Pancreas (tissue), 10 donors: ENCODE data around the gene RNF145. TPM values are rescaled to one million over a fixed set of nuclear protein-coding genes. Genes with fewer than 3 reads are reported as not detected.
A peak's percentile ranks its signal among the peaks of the same experiment; 100 is the strongest.

Experiments
- ATAC-seq, 4 donors: fragments of 200-7000 bp; cut with Tn5 transposase; one replicate each; pipeline versions ENCODE4 v1.8.0 to v1.9.1; 2020; ENCODE audit warnings: mild to moderate bottlenecking in 4 of 4, moderate library complexity in 4 of 4
- DNase-seq, 6 donors: peaks; one replicate each; pipeline ENCODE4 v3.0.0-alpha.2; 2020
- FAIRE-seq: peaks from 2 replicates; lab custom pipeline; 2012; peaks lifted over from hg19 to GRCh38; lab: Jason Lieb, UNC
- H3K27ac ChIP-seq, 4 donors: fragments of 200-600 bp; sonication (generic); 1 replicate in 3 of 4; 2 replicates in 1 of 4; pipeline versions ENCODE4 v1.5.0 to v1.8.0; 2020
- H3K27me3 ChIP-seq, 4 donors: fragments of 200-600 bp; one replicate each; pipeline ENCODE4 v1.8.0; 2021
- H3K36me3 ChIP-seq, 3 donors: fragments of 200-600 bp; sonication (generic) in 1 of 3; one replicate each; pipeline versions ENCODE4 v1.5.0 to v1.8.0; 2020 to 2021
- H3K4me1 ChIP-seq, 3 donors: fragments of 200-600 bp; one replicate each; pipeline ENCODE4 v1.8.0; 2021
- H3K4me3 ChIP-seq, 4 donors: fragments of 200-600 bp; sonication (generic) in 2 of 4; one replicate each; pipeline versions ENCODE4 v1.5.0 to v1.8.0; 2020 to 2021
- H3K9me3 ChIP-seq, 4 donors: fragments of 200-600 bp; one replicate each; pipeline ENCODE4 v1.8.0; 2021
- CTCF ChIP-seq, 4 donors: fragments of 200-600 bp; sonication (generic) in 3 of 4; IDR thresholded peaks; one replicate each; pipeline versions ENCODE4 v1.5.0 to v1.8.0; 2021; ENCODE audit warnings: antibody characterized with exemption in 4 of 4
- WGBS, 2 donors: extraction: QIAGEN DNeasy Blood & Tissue Kit; methylation state at CpG; one replicate each; pipeline ENCODE4 v1.1.7; 2013; 5-methylcytosine and 5-hydroxymethylcytosine counted together
- intact Hi-C, 3 donors: fragments of 100-400 bp; cut with DNase I; formaldehyde crosslinking; loops; one replicate each; pipeline versions ENCODE4 v1.11.1 to v1.14.2; 2022
- polyA plus RNA-seq, 2 donors: library from polyadenylated mRNA; stranded (reverse); fragments of 200-250 nt; gene quantifications; one replicate each; pipeline ENCODE4 v1.2.3, GENCODE V29; 2013
- total RNA-seq, 6 donors: library from RNA; stranded (reverse); fragmentation: NEBNext Ultra II Directional in 4 of 6; extraction: Animal tissue kit (Norgen Biotek cat#: 25700) in 4 of 6; gene quantifications; one replicate each; pipeline versions ENCODE4 v1.2.1 to v1.2.4, GENCODE V29; 2021 to 2023
- donor health status: healthy with polysubstance abuse.
- donor health status: DM: no; HTN: no; CAD: no; lungs with moderate emphysema.
- donor health status: DM: no; HTN: no; CAD: no.
- donor health status: control.
- donor health status: control.
- donor health status: Bipolar disorder and iron deficiency.
- donor health status: DM: yes; HTN: yes; CAD: no.
- donor health status: DM: no; HTN: no; CAD: no.
- donor health status: DM: no; HTN: no; CAD: no.
- donor health status: DM: yes; HTN: yes; CAD: no.

The RNF145 gene
- total and polyA plus RNA-seq, 8 donors, result 6.9 to 33.6 (median 14.5) TPM

GRCh38 chr5:159189310-159189709, 20.0 kb downstream of the RNF145 start:
- FAIRE-seq (no peak), ATAC-seq (no peak), DNase-seq (no peak)
- no peaks in the 10 kb centered on the region for H3K4me1 ChIP-seq
- no peak for TF ChIP-seq CTCF (IDR thresholded peaks at IDR 0.05)
- H3K4me3 ChIP-seq, result no peak overlapping the region
- no peak overlapping the region for H3K27ac ChIP-seq
- H3K36me3 ChIP-seq, result no peaks in the 10 kb centered on the region
- no peaks in the 10 kb centered on the region for H3K27me3 ChIP-seq
- intact Hi-C loops, result no loop called here
- WGBS, 2 donors, result 83 to 84% methylated on average over 4 of the region's 4 CpGs
- no peaks in the 10 kb centered on the region for H3K9me3 ChIP-seq

- intact Hi-C loops, result no loop called here
- DNase-seq (no peak), ATAC-seq (no peak), FAIRE-seq (no peak)
- 98 to 100% methylated on average over 3 of the region's 3 CpGs for WGBS, 2 donors
- H3K4me3 ChIP-seq, result no peak overlapping the region
- no peaks in the 10 kb centered on the region for H3K9me3 ChIP-seq
- H3K27me3 ChIP-seq, result no peaks in the 10 kb centered on the region
- H3K36me3 ChIP-seq, result no peaks in the 10 kb centered on the region
- H3K27ac ChIP-seq, result no peak overlapping the region
- no peak for TF ChIP-seq CTCF (IDR thresholded peaks at IDR 0.05)
- H3K4me1 ChIP-seq, result peaks cover 0 to 6% (median 0%) of the 10 kb centered on the region in 3 donors
Measured at GRCh38 chr5:159187719-159188118, 21.6 kb downstream of the RNF145 start.

- Histone ChIP-seq H3K27me3 (no peaks in the 10 kb centered on the region), H3K27ac (no peak overlapping the region), H3K4me1 (peaks cover 0 to 19% (median 2%) of the 10 kb centered on the region in 3 donors), H3K4me3 (no peak overlapping the region), H3K9me3 (no peaks in the 10 kb centered on the region), H3K36me3 (no peaks in the 10 kb centered on the region)
- DNase-seq (no peak), FAIRE-seq (no peak), ATAC-seq (peak in 1 of 4 donors; percentile 25)
- no peak for TF ChIP-seq CTCF (IDR thresholded peaks at IDR 0.05)
- intact Hi-C loops, result no loop called here
- WGBS, 2 donors, result 63 to 68% methylated on average over 4 of the region's 4 CpGs
Measured at GRCh38 chr5:159186319-159186718, 23.0 kb downstream of the RNF145 start.

GRCh38 chr5:159185773-159186172, 23.6 kb downstream of the RNF145 start:
- FAIRE-seq (no peak), ATAC-seq (no peak), DNase-seq (no peak)
- no peak for TF ChIP-seq CTCF (IDR thresholded peaks at IDR 0.05)
- H3K4me1 ChIP-seq, result peaks cover 0 to 24% (median 4%) of the 10 kb centered on the region in 3 donors
- WGBS, 2 donors, result 87 to 91% methylated on average over 10 of the region's 10 CpGs
- H3K27ac ChIP-seq, result no peak overlapping the region
- intact Hi-C loops, result no loop called here
- no peaks in the 10 kb centered on the region for H3K36me3 ChIP-seq
- H3K9me3 ChIP-seq, result no peaks in the 10 kb centered on the region
- H3K4me3 ChIP-seq, result no peak overlapping the region
- no peaks in the 10 kb centered on the region for H3K27me3 ChIP-seq

GRCh38 chr5:159184858-159185381, 24.4 kb downstream of the RNF145 start:
- Histone ChIP-seq H3K4me1 (peaks cover 0 to 31% (median 4%) of the 10 kb centered on the region in 3 donors), H3K27ac (no peak overlapping the region), H3K4me3 (no peak overlapping the region), H3K9me3 (no peaks in the 10 kb centered on the region), H3K27me3 (no peaks in the 10 kb centered on the region), H3K36me3 (no peaks in the 10 kb centered on the region)
- FAIRE-seq (no peak), ATAC-seq (peak in 1 of 4 donors; percentile 49), DNase-seq (no peak)
- WGBS, 2 donors, result 79 to 89% methylated on average over 4 of the region's 4 CpGs
- intact Hi-C loops, result no loop called here
- no peak for TF ChIP-seq CTCF (IDR thresholded peaks at IDR 0.05)
